Measurements from ENCODE around the gene CNPPD1.
"Not testable (repeated sequence)": the region's sequence is repeated elsewhere in the genome, so short reads cannot be mapped to it uniquely, and the experiment has no call there.

Gene CNPPD1

GRCh38 chr2:219207884-219208740, 31.4 kb upstream of the CNPPD1 start:
- no peak for DNase-seq

GRCh38 chr2:219207134-219207883, 30.6 kb upstream of the CNPPD1 start:
- no peak for DNase-seq

- peak; percentile 71 to 85 for DNase-seq
These were observed 29.8 kb upstream of the CNPPD1 start, which contains the start of gene ZFAND2B for GRCh38 chr2:219206328-219207133. ZFAND2B (plus strand) TSS chr2:219206782; CDS start chr2:219206988, 206 bp downstream.

- DNase-seq: no peak
These were observed 29.2 kb upstream of the CNPPD1 start for GRCh38 chr2:219205981-219206327.

GRCh38 chr2:219205165-219205538, 28.4 kb upstream of the CNPPD1 start:
- no peak for DNase-seq

GRCh38 chr2:219204425-219205164, 27.9 kb upstream of the CNPPD1 start:
- DNase-seq: no peak

GRCh38 chr2:219201331-219201730, 24.6 kb upstream of the CNPPD1 start:
- DNase-seq: not testable (repeated sequence)

- DNase-seq: not testable (repeated sequence)
These were observed 24.0 kb upstream of the CNPPD1 start for GRCh38 chr2:219200502-219201326.

GRCh38 chr2:219199470-219200211, 22.9 kb upstream of the CNPPD1 start:
- no peak for DNase-seq

GRCh38 chr2:219198974-219199373, 22.2 kb upstream of the CNPPD1 start:
- DNase-seq: no peak

GRCh38 chr2:219197388-219197787, 20.7 kb upstream of the CNPPD1 start:
- DNase-seq: no peak

GRCh38 chr2:219186754-219187456, 10.2 kb upstream of the CNPPD1 start:
- no peak for DNase-seq

GRCh38 chr2:219184121-219184520, 7.4 kb upstream of the CNPPD1 start:
- DNase-seq: peak; percentile 13 to 76

- DNase-seq: no peak
These were observed 6.5 kb upstream of the CNPPD1 start for GRCh38 chr2:219183151-219183772.

GRCh38 chr2:219182331-219183150, 5.8 kb upstream of the CNPPD1 start:
- DNase-seq: no peak

- DNase-seq: no peak
These were observed 4.8 kb upstream of the CNPPD1 start for GRCh38 chr2:219181531-219181930.

GRCh38 chr2:219180961-219181360, 4.2 kb upstream of the CNPPD1 start:
- no peak for DNase-seq

GRCh38 chr2:219179601-219180465, 3.1 kb upstream of the CNPPD1 start:
- no peak for DNase-seq
